ENCODE data around the gene SMTN. TPM values are rescaled to one million over a fixed set of nuclear protein-coding genes. Genes with fewer than 3 reads are reported as not detected.

SMTN gene
- total RNA-seq, 1 experiment from 2014 or later, result 80.2 TPM

GRCh38 chr22:31138126-31138525, 57.0 kb downstream of the SMTN start:
- Mint-ChIP-seq H3K27me3 (ENCODE audit: insufficient read depth, unreplicated experiment) (no peaks in the 10 kb centered on the region), H3K36me3 (ENCODE audit: insufficient read depth, unreplicated experiment) (no peaks in the 10 kb centered on the region), H3K4me3 (ENCODE audit: unreplicated experiment) (no peak overlapping the region), H3K9me3 (ENCODE audit: unreplicated experiment) (no peaks in the 10 kb centered on the region), H3K4me1 (ENCODE audit: insufficient read depth, unreplicated experiment) (no peaks in the 10 kb centered on the region), H3K27ac (ENCODE audit: low read depth, unreplicated experiment) (no peak overlapping the region)
- ChIA-PET POLR2A (no interaction called here), CTCF (interaction anchor here (0.6 to 1.1 kb wide), 2 partner anchors 12 to 55 kb away, joined by 3 read pairs; no protein-coding TSS in a partner anchor)
- TF ChIP-seq CTCF (IDR thresholded peaks at IDR 0.05; ENCODE audit: unreplicated experiment), result no peak
- intact Hi-C loops (cut with micrococcal nuclease), result no loop called here
- no peak for DNase-seq (ENCODE audit: unreplicated experiment)
- no TSS peak for BruUV-seq (replicated peaks)

- CTCF ChIA-PET, result interaction anchor here (0.6 kb wide), 1 partner anchor 1688 kb away, joined by 3 read pairs; no protein-coding TSS in a partner anchor
- no TSS peak for BruUV-seq (replicated peaks)
Observed at GRCh38 chr22:31139066-31139465, 57.9 kb downstream of the SMTN start.

GRCh38 chr22:31139866-31140716, 59.0 kb downstream of the SMTN start, which contains the start of gene PLA2G3:
Gene PLA2G3 (minus strand): TSS chr22:31140508. CDS start chr22:31140354, 154 bp downstream.
- no peak within 1 kb of the TSS for H3K4me3 Mint-ChIP-seq (ENCODE audit: unreplicated experiment)
- intact Hi-C loops (cut with micrococcal nuclease), result no loop called here
- ChIA-PET POLR2A (no interaction called here), CTCF (interaction anchor here (0.7 kb wide), 1 partner anchor 91 kb away, joined by 3 read pairs; no protein-coding TSS in a partner anchor)
- no peaks in the 10 kb centered on the region for H3K4me1 Mint-ChIP-seq (ENCODE audit: insufficient read depth, unreplicated experiment)
- no peaks in the 10 kb centered on the region for H3K9me3 Mint-ChIP-seq (ENCODE audit: unreplicated experiment)
- H3K27ac Mint-ChIP-seq (ENCODE audit: low read depth, unreplicated experiment), result no peak within 1 kb of the TSS
- no peaks in the 10 kb centered on the region for H3K36me3 Mint-ChIP-seq (ENCODE audit: insufficient read depth, unreplicated experiment)
- TF ChIP-seq CTCF (IDR thresholded peaks at IDR 0.05; ENCODE audit: unreplicated experiment), result no peak
- peak; percentile 24 for DNase-seq (ENCODE audit: unreplicated experiment)
- BruUV-seq (replicated peaks), result no TSS peak
- H3K27me3 Mint-ChIP-seq (ENCODE audit: insufficient read depth, unreplicated experiment), result no peaks in the 10 kb centered on the region

More at GRCh38 chr22:31139066-31139465, 57.9 kb downstream of the SMTN start:
- Mint-ChIP-seq H3K27ac (ENCODE audit: low read depth, unreplicated experiment) (no peak overlapping the region), H3K36me3 (ENCODE audit: insufficient read depth, unreplicated experiment) (no peaks in the 10 kb centered on the region), H3K9me3 (ENCODE audit: unreplicated experiment) (no peaks in the 10 kb centered on the region), H3K27me3 (ENCODE audit: insufficient read depth, unreplicated experiment) (no peaks in the 10 kb centered on the region), H3K4me3 (ENCODE audit: unreplicated experiment) (no peak overlapping the region), H3K4me1 (ENCODE audit: insufficient read depth, unreplicated experiment) (no peaks in the 10 kb centered on the region)
- TF ChIP-seq CTCF (IDR thresholded peaks at IDR 0.05; ENCODE audit: unreplicated experiment), result no peak
- POLR2A ChIA-PET, result no interaction called here
- no peak for DNase-seq (ENCODE audit: unreplicated experiment)
- intact Hi-C loops (cut with micrococcal nuclease), result no loop called here

- no peaks in the 10 kb centered on the region for H3K27me3 Mint-ChIP-seq (ENCODE audit: insufficient read depth, unreplicated experiment)
- H3K9me3 Mint-ChIP-seq (ENCODE audit: unreplicated experiment), result no peaks in the 10 kb centered on the region
- POLR2A ChIA-PET, result no interaction called here
- no peaks in the 10 kb centered on the region for H3K36me3 Mint-ChIP-seq (ENCODE audit: insufficient read depth, unreplicated experiment)
- no peaks in the 10 kb centered on the region for H3K4me1 Mint-ChIP-seq (ENCODE audit: insufficient read depth, unreplicated experiment)
- no peak overlapping the region for H3K27ac Mint-ChIP-seq (ENCODE audit: low read depth, unreplicated experiment)
- intact Hi-C loops (cut with micrococcal nuclease), result no loop called here
- BruUV-seq (replicated peaks), result no TSS peak
- CTCF ChIA-PET, result interaction anchor here (0.7 kb wide), 1 partner anchor 90 kb away, joined by 3 read pairs; no protein-coding TSS in a partner anchor
- no peak overlapping the region for H3K4me3 Mint-ChIP-seq (ENCODE audit: unreplicated experiment)
- TF ChIP-seq CTCF (IDR thresholded peaks at IDR 0.05; ENCODE audit: unreplicated experiment), result no peak
- peak; percentile 17 for DNase-seq (ENCODE audit: unreplicated experiment)
Observed at GRCh38 chr22:31140746-31141145, 59.6 kb downstream of the SMTN start.

All from MCF 10A (cell line).